Activated gamma-delta T cell (primary cell): ENCODE results near the gene EFCAB10.

Source experiments
- DNase-seq: peaks from one replicate; lab custom pipeline; 2025; lab: John Stamatoyannopoulos, UW
- total RNA-seq, 2 donors: gene quantifications; one replicate each; lab custom pipeline; 2026; lab: John Stamatoyannopoulos, UW

Gene EFCAB10, protein sequence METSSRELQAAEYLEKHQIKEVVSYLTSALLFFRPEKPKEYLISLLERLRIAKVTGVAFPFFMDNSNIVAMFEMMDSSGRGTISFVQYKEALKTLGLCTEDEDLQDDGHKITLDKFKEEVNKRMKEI
- 0.26 to 0.52 reads per million in 2 donors for total RNA-seq

DNA sequence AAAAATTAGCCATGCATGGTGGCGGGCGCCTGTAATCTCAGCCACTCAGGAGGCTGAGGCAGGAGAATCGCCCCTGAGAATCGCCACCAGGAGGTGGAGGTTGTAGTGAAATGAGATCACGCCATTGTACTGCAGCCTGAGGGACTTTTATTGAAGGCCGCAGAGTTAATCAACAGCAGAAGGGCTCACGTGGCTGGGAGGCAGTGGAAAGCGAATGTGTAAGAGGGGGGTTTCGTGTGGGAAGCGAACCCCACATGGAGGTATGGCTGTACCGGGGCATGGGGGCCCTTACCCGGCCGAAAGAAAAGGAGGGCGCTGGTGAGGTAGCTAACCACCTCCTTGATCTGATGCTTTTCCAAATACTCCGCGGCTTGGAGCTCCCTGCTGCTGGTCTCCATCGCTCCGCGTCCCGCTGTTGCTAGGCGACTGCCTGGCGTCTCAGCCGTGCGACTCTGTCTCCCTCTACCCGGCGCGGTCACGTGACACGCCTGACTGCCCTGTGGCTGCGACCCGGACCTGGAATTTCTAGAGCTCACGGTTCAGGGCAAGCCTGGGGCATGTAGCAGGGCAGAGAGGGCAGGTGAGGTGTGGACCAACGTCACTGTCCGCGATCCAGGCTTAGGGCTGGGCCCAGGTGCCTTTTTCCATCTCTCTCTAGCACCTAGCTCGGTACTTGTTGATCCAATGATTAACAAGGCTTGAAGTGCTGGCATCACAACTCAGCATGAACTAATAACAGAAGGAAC is at the start of gene EFCAB10:
TSS of gene EFCAB10 (minus strand) at position 428 of the 746 bp plus-strand sequence. CDS start at position 398, 30 bp downstream.
- DNase-seq: peak; percentile 14

- DNase-seq: no peak
These were observed 44.7 kb upstream of the EFCAB10 start for GRCh38 chr7:105625986-105626385.

- no peak for DNase-seq
These were observed 42.6 kb upstream of the EFCAB10 start for GRCh38 chr7:105623906-105624305.

DNA sequence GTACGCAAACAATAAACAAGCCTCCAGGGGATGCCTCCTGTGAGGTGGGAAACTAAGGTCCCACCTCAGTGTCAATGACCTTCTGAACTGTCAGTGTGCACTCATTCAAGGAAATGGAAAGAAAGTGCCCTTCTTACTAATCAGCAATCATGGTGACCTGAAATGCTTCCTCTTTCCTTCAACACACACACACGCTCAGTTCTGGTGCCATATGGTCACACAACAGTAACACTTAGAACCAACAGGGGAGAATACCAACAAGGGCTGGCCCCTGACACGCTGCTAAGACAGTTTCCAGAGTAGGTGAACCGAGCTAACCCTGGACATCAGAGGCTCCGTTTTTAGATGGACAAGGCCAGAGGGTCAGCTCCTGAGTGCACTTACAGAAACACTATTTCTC is 42.1 kb upstream of the EFCAB10 start:
- DNase-seq: no peak

DNA sequence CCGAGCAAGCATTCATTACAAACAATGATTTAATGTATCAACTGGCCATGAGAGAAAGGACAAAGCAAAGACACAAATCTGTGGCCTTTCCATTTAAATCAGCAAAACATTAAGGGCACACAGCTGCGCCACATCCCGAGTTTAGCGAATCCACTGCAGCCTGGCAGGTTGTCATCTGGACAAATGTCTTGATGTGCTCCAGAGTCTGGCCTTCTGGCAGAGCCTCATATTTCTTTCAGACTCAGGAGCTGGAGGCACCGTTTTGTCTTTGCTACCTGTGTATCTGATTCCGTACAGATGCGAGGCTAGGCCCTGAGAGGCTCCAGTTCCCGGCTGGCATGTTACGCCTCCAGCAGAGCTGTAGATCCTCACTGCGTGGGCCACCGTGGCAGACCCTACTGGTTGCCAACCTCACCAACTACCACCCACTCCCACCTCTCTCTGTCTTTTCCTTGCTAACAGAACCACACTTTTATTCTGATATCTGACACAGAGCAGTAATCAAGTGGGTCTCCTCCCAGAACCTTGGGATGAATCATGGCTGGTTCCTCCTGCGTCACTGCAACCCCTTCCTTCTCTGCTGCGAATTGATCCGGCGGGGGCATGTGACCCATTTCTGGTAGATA is 40.9 kb upstream of the EFCAB10 start:
- no peak for DNase-seq

- DNase-seq: no peak
These were observed 40.3 kb upstream of the EFCAB10 start for GRCh38 chr7:105621617-105622016.

GRCh38 chr7:105621176-105621575 is 39.9 kb upstream of the EFCAB10 start:
- DNase-seq: no peak

DNA sequence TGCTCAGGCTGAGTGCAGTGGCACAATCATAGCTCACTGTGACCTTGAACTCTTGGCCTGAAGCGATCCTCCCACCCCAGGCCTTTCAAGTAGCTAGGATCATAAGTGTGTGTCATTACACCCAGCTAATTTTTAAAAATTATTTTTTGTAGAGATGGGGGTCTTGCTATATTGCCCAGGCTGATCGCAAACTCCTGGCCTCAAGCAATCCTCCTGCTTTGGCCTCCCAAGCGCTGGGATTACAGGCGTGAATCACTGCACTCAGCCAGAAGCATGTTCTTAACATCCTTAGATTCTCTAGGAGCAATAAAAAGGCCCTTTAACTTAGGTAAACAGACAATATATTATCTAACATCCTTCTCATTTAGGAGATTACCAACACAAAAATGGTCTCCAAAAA is 38.3 kb upstream of the EFCAB10 start:
- no peak for DNase-seq

DNA sequence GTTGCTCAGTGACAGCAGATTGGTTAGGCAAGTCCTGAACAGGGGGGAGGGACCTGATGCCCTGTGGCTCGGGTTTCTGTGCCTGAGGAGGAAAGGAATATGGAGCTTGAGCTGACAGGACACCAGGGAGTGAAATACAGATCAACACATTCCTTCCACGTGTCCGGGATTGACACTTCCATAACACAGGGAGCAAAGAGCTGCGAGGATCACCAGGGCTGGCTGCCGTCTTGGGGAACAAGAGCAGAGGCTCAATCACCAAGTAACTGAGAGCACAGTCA is 36.7 kb upstream of the EFCAB10 start:
- no peak for DNase-seq

- DNase-seq: no peak
These were observed 36.2 kb upstream of the EFCAB10 start for GRCh38 chr7:105617280-105618015.

DNA sequence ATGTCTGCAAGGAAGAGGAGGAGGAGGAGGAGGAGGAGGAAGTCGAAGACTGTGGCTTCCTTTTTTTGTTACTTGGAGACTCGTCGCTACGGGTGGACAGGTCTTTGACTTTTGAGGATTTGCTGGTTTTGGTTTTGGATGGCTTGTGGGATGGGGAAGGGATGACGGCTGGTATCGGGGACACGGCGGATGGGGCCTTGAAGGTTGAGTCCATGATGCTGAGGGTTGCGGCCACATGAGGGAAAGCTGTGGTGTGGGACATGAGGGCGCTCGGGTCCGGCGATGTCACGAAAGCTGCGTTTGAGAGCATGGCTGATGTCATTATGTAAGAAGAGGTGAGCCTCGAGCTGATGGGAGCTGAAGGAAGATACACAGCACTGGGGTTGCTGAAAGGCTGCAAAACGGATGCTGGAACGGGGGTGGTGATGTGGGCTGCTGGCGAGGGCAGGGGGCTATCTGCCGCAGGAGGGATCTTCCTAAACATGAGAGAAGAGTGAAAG is 33.1 kb upstream of the EFCAB10 start:
- no peak for DNase-seq

GRCh38 chr7:105613611-105614330 is 32.5 kb upstream of the EFCAB10 start:
- DNase-seq: no peak

- DNase-seq: no peak
These were observed 31.5 kb upstream of the EFCAB10 start for GRCh38 chr7:105612806-105613205.

GRCh38 chr7:105611856-105612775 is 30.8 kb upstream of the EFCAB10 start:
- DNase-seq: no peak

- no peak for DNase-seq
These were observed 29.1 kb upstream of the EFCAB10 start for GRCh38 chr7:105610165-105610930.

GRCh38 chr7:105602325-105603305 is 21.3 kb upstream of the EFCAB10 start:
- DNase-seq: no peak

DNA sequence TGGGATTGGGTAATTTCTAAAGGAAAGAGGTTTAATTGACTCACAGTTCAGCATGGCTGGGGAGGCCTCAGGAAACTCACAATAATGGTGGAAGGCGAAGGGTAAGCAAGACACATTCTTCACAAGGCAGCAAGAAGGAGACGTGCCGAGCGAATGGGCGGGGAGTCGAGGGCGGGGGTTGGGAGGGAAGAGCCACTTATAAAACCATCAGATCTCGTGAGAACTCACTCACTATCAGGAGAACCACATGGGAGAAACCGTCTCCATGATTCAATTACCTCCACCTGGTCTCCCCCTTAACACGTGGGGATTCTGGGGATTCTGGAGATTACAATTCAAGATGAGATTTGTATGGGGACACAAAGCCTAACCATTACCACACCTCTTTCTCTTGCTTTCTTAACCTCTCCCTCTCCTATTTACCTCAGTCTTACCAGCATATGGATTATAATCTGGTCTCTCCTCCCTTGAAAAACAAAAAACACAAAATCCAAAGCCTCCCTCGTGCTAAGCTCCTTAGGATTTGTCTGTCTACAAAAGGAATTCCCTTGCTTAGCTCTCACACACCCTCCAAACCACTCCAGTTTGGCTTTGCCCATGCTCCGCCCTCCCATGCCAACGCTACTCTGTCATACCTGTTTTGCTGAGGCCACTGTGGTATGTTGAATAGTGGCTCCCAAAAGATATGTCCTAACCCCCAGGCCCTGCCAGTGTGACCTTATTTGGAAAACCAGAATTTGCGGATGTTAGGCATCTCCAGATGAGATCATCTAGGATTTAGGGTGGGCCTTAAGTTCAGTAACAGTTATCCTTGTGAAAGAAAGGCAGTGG is 19.6 kb upstream of the EFCAB10 start:
- no peak for DNase-seq

DNA sequence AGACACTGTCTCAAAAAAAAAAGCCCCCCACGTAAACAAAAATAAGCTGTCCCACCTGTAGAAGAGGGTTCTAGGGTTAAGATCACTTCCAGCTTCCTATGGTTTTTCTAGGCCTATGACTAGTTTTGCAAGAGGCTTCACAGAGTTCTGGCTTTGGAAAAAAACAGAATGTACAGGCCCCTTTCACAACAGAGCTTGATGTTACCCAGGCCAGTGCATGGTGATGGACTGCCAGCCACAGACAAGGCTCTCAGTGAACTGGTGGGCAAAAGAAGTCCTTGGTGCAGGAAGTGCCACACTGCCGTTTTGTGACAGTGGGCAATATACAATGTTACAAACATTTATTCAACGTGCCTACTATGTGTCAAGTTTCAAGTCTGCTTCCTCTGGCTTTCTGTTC is 18.3 kb upstream of the EFCAB10 start:
- no peak for DNase-seq
